Inflammatory macrophage (primary cell): Measurements from ENCODE around the gene RRAS.

Experiments used
- DNase-seq, 2 donors: peaks; one replicate each; pipeline ENCODE4 v3.0.0-alpha.2; 2020 to 2022

Gene RRAS

DNA sequence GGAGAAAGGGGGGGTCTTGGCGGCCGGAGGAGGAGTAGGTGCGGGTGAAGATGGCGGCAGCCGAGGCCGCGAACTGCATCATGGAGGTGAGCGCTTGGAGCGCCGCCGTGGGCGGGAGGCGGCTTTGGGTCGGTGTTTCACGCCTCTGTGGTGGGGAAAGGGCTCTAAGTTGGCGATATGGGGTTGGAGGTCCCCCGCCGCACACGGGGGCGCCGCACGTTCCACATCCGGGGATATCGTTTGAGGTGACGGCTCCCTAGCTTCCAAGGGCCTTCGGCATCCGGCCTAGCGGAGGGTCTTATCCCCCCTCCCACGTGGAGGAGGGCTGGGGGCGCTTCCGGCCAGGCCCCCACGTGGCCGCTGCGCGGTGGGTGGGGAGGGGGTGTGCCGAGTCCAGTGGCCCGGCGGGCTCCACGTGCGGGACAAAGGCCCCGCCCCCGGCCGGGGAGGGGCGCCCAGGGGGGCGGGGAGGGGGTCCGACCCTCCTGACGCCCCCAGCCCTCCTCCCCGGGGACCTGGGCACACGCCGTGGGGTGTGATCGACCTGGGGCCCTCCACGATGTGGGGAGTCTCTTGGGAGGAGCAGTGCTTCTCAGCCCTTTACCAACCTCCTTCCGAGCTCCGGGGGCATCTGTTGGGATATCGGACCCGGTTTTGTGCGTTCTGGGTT is 37.4 kb upstream of the RRAS start, which contains the start of gene PRMT1:
PRMT1 (plus strand) TSS at position 41 of the 670 bp plus-strand sequence; CDS start at position 51, 10 bp downstream.
- peak in 1 of 2 donors; percentile 27 for DNase-seq

- peak; percentile 100 for DNase-seq
These were observed 36.9 kb upstream of the RRAS start for GRCh38 chr19:49676784-49677230.

DNA sequence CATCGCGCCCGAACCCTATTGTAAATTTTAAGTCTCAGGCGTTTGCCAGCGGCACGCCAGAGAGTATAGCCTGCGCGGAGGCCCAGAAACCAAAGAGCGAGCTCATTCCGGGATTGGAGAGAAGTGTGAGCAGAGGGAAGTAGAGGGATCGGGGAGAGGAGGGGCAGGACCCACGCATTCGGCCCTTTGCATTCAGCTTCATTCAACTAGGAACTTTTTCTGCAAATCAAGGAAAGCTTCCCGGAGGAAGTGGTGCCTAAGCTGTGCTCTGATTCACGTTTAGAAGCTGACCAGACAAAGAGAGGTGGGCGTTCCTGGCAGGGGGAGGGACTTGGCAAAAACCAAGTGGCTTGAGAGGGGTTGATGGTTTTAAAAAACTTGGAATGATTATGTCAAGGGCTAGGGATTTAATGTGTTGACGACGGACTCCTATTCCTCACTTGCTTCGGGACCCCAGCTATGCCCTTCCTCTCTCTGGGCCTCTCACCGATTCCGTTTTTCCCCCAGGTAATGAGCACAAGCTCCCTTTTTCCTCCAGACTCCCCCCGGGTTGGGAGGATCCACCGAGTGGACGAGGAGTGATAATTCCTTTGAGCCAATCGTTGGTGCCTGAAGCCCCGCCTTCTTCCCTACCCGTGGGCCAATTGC is 36.3 kb upstream of the RRAS start:
- peak; percentile 95 to 97 for DNase-seq

DNA sequence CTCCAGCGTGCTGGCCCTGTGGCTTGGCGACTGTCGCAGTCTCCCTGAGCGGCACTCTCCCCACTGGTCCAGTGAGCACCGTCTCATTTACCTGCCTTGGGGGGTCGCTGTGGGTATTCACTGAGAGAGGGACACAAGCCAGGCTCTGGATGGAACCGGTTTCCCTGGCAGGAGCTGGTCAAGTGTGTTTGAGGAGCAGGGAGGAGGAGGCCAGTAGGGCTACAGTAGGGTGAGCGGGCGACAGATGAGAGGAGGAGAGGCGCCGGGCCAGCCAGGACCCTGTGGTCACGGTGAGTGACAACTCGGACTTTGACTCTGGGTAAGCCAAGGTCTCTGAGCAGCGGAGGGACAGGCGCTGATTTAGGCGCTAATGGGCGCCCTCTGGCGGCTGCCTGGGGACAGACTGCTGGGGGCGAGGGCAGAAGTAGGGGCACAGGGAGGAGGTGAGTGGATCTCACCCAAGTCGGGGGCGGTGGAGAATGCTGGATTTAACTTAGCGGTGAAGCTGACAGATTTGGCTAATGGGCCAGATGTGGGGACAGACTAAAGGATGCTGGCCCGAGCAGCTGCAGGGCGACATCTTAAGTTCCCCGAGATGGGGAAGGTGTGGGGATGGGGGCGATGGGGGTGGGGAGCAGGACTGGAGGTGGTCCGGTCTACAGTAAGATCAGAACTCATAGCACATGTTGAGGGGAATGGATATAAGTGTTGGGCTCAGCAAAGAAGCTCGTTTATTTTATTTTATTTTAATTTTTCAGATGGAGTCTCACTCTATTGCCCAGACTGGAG is 32.4 kb upstream of the RRAS start:
- peak; percentile 67 to 74 for DNase-seq

- DNase-seq = peak; percentile 50 to 52
These were observed 29.6 kb upstream of the RRAS start for GRCh38 chr19:49669516-49669915.

GRCh38 chr19:49667473-49667872 is 27.5 kb upstream of the RRAS start:
- no peak for DNase-seq

DNA sequence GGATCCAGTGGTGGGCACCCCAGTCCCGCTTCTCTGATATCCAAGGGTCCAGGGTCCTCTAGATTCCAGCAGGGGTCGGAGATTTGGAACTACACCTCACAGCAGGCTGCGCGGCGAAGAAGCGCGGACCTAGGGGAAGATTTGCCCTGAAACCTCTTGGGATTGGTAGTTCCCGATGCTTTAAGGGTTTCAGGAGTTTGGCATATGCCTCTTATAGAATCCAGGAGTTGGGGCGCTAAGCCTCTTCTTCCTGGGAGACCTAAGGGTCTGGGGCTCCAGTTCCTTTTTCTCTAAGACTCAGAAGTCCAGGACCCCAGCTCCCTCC is 26.1 kb upstream of the RRAS start:
- DNase-seq = no peak

DNA sequence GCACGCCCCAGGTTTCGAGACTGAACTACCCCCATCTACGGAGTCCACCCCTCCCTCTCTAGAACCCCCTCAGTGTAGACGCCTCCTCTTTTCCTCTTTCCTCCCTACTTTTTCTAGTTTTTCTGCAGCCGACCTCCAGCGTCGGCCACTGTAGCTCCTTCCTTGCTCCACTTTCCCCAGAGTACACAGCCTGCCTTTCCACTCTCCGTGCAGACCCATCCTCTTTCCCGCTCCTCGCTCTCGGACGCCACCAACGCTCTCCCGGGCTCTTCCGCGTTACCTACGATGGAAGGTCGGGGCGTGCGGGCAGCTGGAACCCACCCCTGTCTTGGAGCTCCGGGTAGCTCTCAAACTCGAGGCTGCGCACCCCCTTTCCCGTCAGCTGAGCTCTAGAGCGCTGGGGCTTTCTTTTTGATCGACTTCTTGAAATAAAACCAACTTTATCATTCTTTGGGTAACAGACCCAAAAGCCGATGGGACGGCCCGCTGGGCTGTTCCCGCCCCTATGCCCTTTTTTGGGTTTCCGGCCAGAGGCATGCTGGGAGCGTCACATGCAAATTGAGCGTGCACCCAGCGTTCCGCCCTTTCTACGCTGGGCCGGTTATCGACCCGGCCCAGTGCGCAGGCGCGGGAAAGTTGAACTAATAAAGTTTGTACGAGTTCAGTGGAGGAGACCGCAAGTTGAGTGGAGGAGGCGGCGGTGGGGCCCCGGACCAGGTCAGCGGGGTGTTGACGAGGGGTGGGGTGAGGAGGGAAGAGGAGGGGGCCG is 25.6 kb upstream of the RRAS start, which contains the start of the genes BCL2L12 and IRF3:
BCL2L12 (plus strand) TSS at position 583 of the 769 bp plus-strand sequence. CDS start 760 bp downstream, outside the sequence.
IRF3 (minus strand) TSS at position 507 of the 769 bp plus-strand sequence. CDS start 1,019 bp downstream, outside the sequence.
- DNase-seq = peak; percentile 98

- DNase-seq = no peak
These were observed 25.1 kb upstream of the RRAS start for GRCh38 chr19:49665036-49665350.

GRCh38 chr19:49664171-49665035 is 24.5 kb upstream of the RRAS start:
- peak; percentile 71 to 75 for DNase-seq

GRCh38 chr19:49663224-49663623 is 23.3 kb upstream of the RRAS start:
- DNase-seq = no peak

DNA sequence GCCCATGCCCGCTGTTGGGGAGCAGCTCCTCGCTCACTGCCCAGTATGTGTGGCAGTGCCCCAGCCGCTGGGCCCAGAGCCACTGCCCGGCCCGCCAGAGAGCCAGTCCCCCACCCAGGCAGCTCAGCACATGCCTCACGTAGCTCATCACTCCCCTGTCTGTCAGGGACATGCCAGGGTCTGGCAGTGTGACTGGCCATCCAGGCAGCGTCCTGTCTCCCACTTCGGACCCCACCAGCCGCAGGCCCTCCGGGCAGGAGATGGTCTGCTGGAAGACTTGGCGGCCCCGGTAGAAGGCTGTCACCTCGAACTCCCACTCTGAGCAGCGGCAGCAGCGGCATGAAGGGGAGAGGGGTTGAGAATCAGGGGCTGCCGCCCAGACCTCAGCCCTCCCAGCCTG is 22.1 kb upstream of the RRAS start:
- no peak for DNase-seq

- DNase-seq = no peak
These were observed 20.5 kb upstream of the RRAS start for GRCh38 chr19:49660338-49660961.

DNA sequence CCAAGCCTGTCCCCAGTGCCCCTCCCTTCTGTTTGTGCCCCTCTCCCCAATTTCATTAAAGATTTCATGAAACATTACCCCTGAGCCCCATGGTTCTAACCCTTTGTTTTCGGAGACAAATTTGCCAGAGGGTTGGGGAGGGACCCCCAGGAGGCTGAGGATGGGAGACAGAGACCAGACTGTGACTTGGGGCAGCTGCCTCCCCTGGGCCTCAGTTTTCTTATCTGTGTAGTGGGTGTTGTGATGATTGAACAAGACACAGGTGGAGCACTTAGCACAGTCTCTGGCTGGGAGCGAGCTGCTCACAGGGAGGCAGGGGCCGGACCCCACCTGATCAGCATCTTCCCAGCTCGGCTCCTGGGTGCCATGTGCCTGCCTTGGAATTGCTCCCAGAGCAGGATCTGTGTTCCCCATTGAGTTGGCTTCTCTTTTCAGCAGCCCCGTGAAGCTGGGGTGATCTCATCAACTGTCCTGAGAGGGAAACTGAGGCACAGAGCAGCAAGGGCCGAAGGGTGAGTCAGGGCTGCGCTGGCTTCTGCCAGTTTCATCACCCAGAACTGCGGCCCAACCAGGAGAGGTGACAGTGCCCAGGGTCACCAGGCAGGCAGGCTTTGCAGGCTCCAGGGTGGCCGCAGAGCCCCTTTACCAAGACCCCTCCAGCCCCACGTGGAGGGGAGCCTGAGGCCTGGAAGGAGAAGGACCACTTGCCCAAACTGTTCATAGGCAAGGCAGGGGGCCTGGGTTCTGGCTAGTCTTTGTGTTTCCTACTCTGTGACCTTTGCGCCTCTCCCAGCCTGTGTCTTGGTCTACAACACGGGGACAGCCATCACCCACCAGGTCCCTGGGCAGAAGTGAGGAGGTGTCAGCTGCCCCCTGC is 18.9 kb upstream of the RRAS start:
- no peak for DNase-seq

DNA sequence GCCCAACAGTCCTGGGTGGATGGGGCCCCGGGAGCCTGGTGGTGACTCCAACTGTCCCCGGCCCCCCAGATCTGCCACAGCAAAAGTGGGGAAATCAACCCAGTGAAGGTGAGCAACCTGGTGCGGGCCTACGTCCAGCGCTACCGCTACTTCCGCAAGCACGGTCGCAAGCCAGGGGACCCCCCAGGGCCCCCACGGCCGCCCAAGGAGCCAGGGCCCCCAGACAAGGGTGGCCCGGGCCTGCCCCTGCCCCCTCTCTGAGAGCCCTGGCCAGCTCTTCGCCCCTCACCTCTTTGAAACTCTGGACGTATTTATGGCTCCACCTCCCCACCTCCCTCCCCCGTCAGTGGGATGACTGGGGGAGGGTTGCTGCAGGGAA is 18.2 kb upstream of the RRAS start:
- no peak for DNase-seq

DNA sequence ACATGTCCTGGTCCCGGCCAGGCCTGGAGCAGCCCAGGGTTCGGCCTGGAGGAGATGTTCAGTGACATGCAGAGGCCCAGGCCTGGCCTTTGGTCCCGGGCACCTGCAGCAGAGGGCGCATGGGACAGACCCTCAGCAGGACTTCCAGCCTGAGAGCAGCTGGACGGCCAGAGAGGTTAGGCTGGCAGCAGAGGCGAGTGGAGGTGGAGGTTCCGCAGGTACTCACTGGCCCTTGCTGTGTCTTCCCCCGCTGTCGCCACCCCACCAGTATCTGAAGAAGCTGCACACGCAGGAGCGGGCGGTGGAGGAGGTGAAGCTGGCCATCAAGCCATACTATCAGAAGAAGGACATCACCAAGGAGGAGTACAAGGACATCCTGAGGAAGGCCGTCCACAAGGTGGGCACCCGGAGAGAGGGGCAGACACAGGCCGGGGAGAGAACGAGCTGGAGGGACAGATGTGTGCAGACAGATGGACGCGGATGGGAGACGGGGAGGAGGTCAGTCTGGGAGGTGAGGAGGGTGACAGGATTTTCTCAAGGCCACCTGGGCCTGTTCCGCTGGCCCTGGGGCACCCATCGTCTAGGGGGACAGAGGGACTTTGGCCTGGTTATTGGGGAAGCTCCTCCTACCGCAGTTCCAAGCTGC is 17.7 kb upstream of the RRAS start:
- DNase-seq = no peak

- no peak for DNase-seq
These were observed 16.6 kb upstream of the RRAS start for GRCh38 chr19:49656456-49657109.

DNA sequence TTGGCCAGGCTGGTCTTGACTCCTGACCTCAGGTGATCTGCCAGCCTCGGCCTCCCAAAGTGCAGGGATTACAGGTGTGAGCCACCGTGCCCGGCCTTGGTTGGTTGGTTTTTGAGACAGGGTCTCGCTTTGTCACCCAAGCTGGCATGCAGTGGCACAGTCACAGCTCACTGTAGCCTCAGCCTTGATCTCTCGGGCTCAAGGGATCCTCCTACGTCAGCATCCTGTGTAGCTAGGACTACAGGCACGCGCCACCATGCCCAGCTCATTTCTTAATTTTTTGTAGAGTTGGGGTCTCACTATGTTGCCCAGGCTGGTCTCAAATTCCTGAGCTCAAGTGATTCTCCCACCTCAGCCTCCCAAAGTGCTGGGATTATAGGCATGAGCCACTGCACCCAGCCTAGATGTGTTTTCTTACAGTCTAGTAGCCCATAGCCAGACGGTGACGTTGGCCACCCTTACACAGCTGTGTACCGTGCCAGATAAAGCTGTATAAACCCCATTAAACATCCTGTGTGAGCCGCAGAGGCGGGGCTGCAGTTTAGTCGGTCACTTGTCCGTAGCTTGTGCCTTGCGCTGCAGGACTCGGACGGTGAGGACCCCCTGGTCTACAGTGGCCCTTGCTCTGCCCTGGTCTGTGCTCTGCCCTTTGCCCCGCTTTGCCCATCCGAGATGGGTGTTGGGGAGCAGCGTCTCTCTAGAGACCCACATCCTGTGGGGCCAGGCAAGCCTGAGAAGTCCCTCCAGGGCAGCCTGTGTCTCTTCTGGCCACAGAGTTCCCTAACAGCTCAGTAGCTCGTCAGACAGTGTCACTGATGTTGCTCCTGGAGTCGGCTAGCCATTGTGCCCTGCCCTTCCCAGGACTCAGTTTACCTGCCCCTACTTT is 15.9 kb upstream of the RRAS start:
- DNase-seq = no peak
